GM10847 (cell line): ENCODE results near the gene DNAJC4.
A peak's percentile ranks its signal among the peaks of the same experiment; 100 is the strongest.

Source experiments
- POLR2A ChIP-seq: IDR thresholded peaks from 2 replicates; pipeline ENCODE4 v1.6.1; 2011; ENCODE audit not compliant: insufficient read length; ENCODE audit errors: extremely low read depth

Gene DNAJC4

DNA sequence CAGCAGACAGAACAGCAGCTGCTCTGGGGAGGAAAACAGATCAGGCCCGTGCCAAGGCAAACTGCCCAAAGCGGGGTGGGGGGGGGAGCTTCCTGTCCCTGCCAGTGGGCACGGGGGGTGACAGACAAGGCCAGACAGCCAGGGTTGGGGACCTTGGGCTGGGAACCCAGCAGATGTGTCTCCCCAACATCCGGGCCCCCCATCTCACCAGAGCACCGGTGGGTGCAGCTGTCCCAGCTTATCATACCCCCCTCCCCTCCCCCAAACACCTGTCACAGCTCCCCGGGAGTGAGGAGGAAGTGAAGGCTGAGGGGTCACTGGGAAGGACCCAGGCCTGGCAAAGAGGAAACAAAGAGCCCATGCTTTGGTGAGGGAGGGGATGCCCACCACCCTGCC lies 15.1 kb downstream of the DNAJC4 start:
- no peak for TF ChIP-seq POLR2A

- TF ChIP-seq POLR2A = peak; percentile 26
Observed at GRCh38 chr11:64245797-64246620, 15.7 kb downstream of the DNAJC4 start.

DNA sequence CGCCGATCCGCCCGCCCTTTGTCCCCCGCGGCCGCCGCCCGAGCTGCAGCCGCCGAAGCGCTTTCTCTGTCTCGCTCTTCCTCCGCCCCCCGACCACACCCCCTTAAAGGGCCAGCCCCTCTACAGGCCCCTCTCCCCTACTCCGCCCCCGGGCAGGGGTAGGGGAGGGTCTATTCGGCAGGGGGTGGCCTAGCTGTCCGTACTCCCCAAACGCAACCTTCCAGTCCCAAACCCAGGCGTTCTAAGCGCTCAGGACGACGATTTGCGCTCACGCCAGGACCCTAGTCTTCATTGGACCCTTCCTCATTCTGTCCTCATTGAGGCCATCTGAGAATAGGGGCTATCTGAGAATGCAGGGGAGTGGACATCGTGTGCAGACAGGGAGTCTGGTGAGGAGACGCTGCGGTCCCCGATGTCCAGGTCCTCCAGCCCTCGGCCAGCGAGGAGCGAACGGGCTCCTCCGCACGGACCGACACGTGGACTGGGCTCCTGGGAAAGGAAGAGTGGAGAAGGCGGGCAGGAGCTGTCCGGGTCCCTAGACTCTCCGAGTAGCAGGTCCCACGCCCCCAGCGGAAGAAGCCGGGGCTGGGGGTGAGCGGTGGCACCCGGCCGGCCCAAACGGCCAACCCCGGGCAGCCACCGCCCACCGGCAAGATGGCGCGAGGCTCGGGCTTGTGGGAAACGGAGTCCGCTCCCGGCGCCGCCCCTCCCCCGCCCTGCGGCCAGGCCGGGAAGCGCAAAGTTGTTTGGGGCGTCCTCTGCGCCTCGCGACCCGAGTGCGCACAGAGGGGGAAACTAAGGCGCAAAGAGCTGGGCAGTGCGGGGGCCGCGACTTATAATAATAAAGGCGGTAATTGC lies 16.8 kb downstream of the DNAJC4 start, which contains the start of gene PPP1R14B:
PPP1R14B (minus strand) TSS at position 73 of the 858 bp plus-strand sequence. CDS start 270 bp downstream, outside the sequence.
- TF ChIP-seq POLR2A = no peak

- TF ChIP-seq POLR2A = no peak
Observed at GRCh38 chr11:64247729-64248531, 17.6 kb downstream of the DNAJC4 start.

DNA sequence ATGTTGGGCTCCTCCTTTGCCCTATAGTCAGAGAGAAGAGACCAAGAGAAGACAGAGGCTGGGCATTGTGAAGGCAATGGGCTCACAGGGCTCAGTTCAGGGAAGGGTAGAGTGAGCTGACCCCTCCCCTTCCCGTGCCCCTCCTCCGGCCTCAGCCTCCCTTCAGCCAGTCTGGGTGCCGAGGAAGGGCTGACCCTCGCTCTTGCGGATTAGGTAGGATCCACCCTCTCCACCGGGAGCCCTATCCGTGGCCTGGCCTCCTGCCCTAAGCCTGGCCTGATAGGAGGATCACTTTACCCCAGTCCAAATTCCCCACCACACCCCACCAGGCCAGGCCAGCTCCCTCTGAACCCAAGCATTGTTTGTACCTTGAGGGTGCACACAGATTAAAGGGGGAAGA lies 18.2 kb downstream of the DNAJC4 start:
- TF ChIP-seq POLR2A = no peak

DNA sequence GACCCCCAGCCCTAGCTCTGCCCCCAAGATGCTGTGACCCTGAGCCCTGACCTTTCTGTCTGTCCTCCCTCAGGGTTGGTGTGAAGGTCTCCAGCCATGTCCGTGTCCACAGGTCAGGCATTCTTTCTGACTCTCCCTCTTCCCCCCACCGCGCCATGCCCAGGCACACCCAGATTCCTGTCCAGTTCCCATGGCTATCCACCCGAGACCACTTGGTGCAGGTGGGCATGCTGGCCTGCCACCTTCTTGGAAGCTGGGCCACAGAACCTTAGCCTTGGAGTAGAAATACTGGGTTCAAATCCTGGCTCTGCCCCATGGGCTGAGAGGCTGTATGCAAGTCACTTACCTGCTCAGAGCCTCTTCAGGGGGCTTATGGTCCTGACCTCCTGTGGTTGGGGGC lies 18.7 kb downstream of the DNAJC4 start:
- no peak for TF ChIP-seq POLR2A

- TF ChIP-seq POLR2A = no peak
Observed at GRCh38 chr11:64249563-64250414, 19.4 kb downstream of the DNAJC4 start.

DNA sequence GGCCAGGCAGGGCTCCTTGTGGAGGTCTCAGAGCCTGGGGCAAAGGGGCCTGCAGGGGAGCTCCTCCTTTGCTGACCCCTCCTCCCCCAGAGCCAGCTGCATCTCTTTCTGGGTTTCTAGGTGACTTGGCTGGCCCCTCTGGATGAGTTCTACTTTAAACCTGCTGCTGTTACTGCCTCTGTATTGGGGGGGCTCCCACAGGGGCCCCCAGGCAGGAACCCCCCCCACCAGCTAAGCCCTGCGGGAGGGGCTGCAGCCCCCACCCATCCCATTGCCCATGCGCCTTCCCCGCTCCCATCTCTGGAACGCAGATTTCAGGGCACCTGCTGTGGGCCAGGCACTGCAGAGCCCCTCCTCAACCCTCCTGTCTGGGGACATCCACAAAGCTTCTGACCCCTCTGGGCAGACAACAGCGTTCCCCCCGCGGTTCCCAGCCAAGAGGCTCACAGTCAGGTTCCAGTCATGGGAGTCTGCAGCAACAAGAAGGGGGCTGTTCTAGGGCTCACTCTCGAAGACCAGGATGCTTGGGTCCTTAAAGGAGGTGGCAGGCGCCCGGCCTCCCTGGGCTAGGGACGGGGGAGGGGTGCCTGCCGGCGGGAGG lies 20.2 kb downstream of the DNAJC4 start:
- TF ChIP-seq POLR2A = no peak

DNA sequence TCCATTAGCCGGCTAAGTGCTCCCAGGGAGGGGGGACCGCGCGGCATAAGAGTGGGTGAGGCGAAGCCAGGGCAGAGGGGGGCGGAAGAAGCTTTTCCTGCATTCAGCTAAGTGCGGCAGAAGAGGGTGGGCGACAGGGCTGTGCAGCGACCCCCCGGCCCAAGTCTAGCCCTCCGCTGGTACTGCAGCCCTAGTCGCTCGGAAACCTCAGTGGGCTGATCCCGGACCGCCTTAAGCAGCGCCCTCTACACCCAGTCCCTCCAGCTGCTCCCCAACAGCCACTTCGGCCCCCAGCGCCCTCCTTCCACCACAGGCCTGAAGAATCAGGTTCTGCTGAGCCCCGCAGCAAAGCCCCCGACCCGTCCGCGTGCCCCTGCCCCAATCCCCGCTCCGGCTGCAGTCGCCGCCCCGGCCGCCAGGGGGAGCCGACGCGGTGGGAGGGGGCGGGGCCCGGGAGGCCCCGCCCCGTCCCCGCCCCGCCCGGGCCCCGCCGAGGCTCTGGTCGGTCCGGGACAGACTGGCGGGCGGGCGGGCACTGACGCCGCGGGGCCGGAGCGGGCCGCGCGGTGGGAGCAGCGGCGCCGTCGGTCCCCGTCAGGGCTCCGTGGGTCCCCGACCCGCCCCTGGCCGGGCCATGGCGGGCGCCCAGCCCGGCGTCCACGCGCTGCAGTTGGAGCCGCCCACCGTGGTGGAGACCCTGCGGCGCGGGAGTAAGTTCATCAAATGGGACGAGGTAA lies 20.8 kb downstream of the DNAJC4 start, which contains the start of gene PLCB3:
PLCB3 (plus strand) TSS at position 515 of the 737 bp plus-strand sequence; CDS start at position 635, 120 bp downstream.
- peak; percentile 44 for TF ChIP-seq POLR2A

- no peak for TF ChIP-seq POLR2A
Observed at GRCh38 chr11:64251753-64252002, 21.3 kb downstream of the DNAJC4 start.

DNA sequence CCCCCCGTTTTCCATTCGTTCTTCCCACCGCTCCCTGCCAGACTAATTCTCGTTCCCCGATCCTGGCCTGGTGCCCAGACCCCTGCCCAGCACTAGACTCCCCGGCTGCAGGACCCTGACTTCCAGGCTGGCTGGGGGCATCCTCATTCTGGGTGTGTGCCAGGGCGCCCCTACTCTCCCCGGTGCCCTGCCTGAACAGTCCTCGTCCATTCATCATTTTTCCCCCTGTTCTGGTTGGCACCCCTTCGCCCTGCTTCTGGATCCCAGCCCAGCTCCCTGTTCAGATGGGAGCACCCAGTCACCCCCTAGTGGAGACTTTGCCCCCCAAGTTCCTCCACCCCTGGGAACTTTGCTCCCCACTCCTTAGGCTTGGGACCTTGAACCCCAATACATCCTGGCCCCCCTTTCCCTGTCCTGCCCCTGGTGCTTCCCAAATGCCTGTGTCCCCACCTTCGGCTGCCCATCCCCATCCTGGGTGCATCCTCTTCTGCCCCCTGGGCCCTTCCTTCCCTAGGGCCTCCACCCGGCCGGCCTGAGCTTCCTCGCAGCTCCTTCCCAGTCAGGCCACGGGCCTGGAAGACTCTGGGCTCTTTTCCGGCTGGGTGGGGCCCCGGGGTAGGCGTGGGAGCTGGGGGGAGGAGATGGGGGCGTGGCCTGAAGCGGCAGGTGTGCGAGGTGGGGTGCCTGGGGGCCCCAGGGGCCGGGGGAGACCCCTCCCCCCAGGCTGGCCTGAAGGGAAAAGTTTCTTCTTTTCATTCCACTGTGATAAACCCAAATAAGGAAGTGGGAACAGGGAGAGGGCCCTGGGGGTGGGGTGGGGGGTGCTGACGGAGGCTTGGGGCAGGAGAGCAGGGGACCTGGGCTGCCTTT lies 21.9 kb downstream of the DNAJC4 start:
- no peak for TF ChIP-seq POLR2A

- TF ChIP-seq POLR2A = no peak
Observed at GRCh38 chr11:64253043-64253442, 22.7 kb downstream of the DNAJC4 start.
